SH-SY5Y (cell line): ENCODE measurements around the gene TBC1D32.

Experiments used
- GATA2 ChIP-seq: IDR thresholded peaks from 2 replicates; pipeline ENCODE4 v1.6.1; 2011; ENCODE audit warnings: mild to moderate bottlenecking, low read depth, low read length
- GATA3 ChIP-seq: IDR thresholded peaks from 2 replicates; pipeline ENCODE4 v1.6.1; 2011; ENCODE audit warnings: low read depth, mild to moderate bottlenecking, low read length, moderate library complexity

DNA sequence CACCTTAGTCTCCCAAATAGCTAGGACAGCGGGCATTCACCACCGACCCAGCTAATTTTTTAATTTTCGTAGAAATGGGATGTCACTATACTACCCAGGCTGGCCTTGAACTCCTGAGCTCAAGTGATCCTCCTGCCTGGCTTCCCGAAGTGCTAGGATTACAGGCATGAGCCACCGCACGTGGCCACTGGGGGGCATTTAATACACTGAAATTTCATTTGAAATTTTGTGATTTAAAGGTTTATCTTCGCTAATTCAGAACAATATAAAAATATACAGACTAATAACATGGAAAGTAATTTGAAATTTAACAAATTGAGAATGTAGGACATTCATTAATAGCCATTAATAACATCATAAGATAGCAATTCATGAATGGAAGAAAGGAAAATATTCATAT lies 20.5 kb upstream of the TBC1D32 start:
- TF ChIP-seq GATA2, result no peak
- no peak for TF ChIP-seq GATA3
